ENCODE results near the gene SRC. TPM values are rescaled to one million over a fixed set of nuclear protein-coding genes. Genes with fewer than 3 reads are reported as not detected.

SRC gene
- polyA plus RNA-seq, result 1 to 10 TPM in 1 of 3 donors, under 1 TPM in 1, not detected in 1; 0.82 to 4.1 TPM

- H3K27me3 Mint-ChIP-seq (ENCODE audit: low read depth in 3 of 3), result peaks cover 1 to 2% (median 2%) of the 10 kb centered on the region in 3 donors
- no peaks in the 10 kb centered on the region for H3K9me3 Mint-ChIP-seq
- no peaks in the 10 kb centered on the region for H3K36me3 Mint-ChIP-seq
- H3K27ac Mint-ChIP-seq, result peak within 1 kb of the TSS in 2 of 6 donors; percentile 40 to 76
- peaks cover 16 to 41% of the 10 kb centered on the region in 2 donors for H3K4me1 Mint-ChIP-seq
- peak in 1 of 3 donors; percentile 39 for DNase-seq
- H3K4me3 Mint-ChIP-seq, result peak within 1 kb of the TSS; percentile 60 to 84 (median 63)
Measured at GRCh38 chr20:37345339-37346235, at the start of gene SRC. Gene SRC, plus strand, starts transcription at chr20:37346140. Its CDS starts 38,014 bp downstream, at chr20:37384154.

- H3K27ac Mint-ChIP-seq, result peak overlapping the region in 2 of 6 donors; percentile 19 to 56
- H3K27me3 Mint-ChIP-seq (ENCODE audit: low read depth in 3 of 3), result peaks cover 0 to 3% (median 0%) of the 10 kb centered on the region in 3 donors
- H3K9me3 Mint-ChIP-seq, result no peaks in the 10 kb centered on the region
- H3K36me3 Mint-ChIP-seq, result peaks cover 10 to 33% (median 18%) of the 10 kb centered on the region in 3 donors
- DNase-seq, result no peak
- no peak overlapping the region for H3K4me3 Mint-ChIP-seq
- peaks cover 31 to 74% of the 10 kb centered on the region in 2 donors for H3K4me1 Mint-ChIP-seq
Measured at GRCh38 chr20:37296371-37296770, 49.6 kb upstream of the SRC start.

GRCh38 chr20:37297066-37297736 lies 48.7 kb upstream of the SRC start:
- Mint-ChIP-seq H3K4me1 (peaks cover 29 to 68% of the 10 kb centered on the region in 2 donors), H3K36me3 (peaks cover 10 to 41% (median 17%) of the 10 kb centered on the region in 3 donors), H3K27ac (no peak overlapping the region), H3K27me3 (ENCODE audit: low read depth in 3 of 3) (peaks cover 0 to 3% (median 2%) of the 10 kb centered on the region in 3 donors), H3K9me3 (no peaks in the 10 kb centered on the region), H3K4me3 (no peak overlapping the region)
- no peak for DNase-seq

GRCh38 chr20:37298190-37298939 lies 47.6 kb upstream of the SRC start:
- Mint-ChIP-seq H3K27me3 (ENCODE audit: low read depth in 3 of 3) (peaks cover 0 to 3% (median 2%) of the 10 kb centered on the region in 3 donors), H3K27ac (peak overlapping the region in 1 of 6 donors; percentile 58), H3K36me3 (peaks cover 6 to 37% (median 14%) of the 10 kb centered on the region in 3 donors), H3K9me3 (no peaks in the 10 kb centered on the region), H3K4me3 (no peak overlapping the region), H3K4me1 (peaks cover 27 to 60% of the 10 kb centered on the region in 2 donors)
- DNase-seq, result no peak

GRCh38 chr20:37299718-37300528 lies 46.0 kb upstream of the SRC start:
- Mint-ChIP-seq H3K4me1 (peaks cover 14 to 48% of the 10 kb centered on the region in 2 donors), H3K36me3 (peaks cover 5 to 36% (median 18%) of the 10 kb centered on the region in 3 donors), H3K27ac (peak overlapping the region in 1 of 6 donors; percentile 58), H3K9me3 (no peaks in the 10 kb centered on the region), H3K27me3 (ENCODE audit: low read depth in 3 of 3) (peaks cover 0 to 4% (median 3%) of the 10 kb centered on the region in 3 donors), H3K4me3 (no peak overlapping the region)
- DNase-seq, result no peak

GRCh38 chr20:37301120-37301519 lies 44.8 kb upstream of the SRC start:
- Mint-ChIP-seq H3K36me3 (peaks cover 5 to 36% (median 18%) of the 10 kb centered on the region in 3 donors), H3K27ac (peak overlapping the region in 1 of 6 donors; percentile 57), H3K4me1 (peaks cover 13 to 36% of the 10 kb centered on the region in 2 donors), H3K4me3 (no peak overlapping the region), H3K27me3 (ENCODE audit: low read depth in 3 of 3) (peaks cover 0 to 4% (median 3%) of the 10 kb centered on the region in 3 donors), H3K9me3 (no peaks in the 10 kb centered on the region)
- no peak for DNase-seq

- no peaks in the 10 kb centered on the region for H3K9me3 Mint-ChIP-seq
- H3K36me3 Mint-ChIP-seq, result peaks cover 5 to 38% (median 18%) of the 10 kb centered on the region in 3 donors
- H3K4me1 Mint-ChIP-seq, result peaks cover 9 to 31% of the 10 kb centered on the region in 2 donors
- H3K27ac Mint-ChIP-seq, result peak overlapping the region in 3 of 6 donors; percentile 14 to 62 (median 57)
- peaks cover 0 to 4% (median 3%) of the 10 kb centered on the region in 3 donors for H3K27me3 Mint-ChIP-seq (ENCODE audit: low read depth in 3 of 3)
- no peak for DNase-seq
- no peak overlapping the region for H3K4me3 Mint-ChIP-seq
Measured at GRCh38 chr20:37301558-37301957, 44.4 kb upstream of the SRC start.

- Mint-ChIP-seq H3K4me3 (no peak overlapping the region), H3K27ac (no peak overlapping the region), H3K4me1 (peaks cover 8 to 22% of the 10 kb centered on the region in 2 donors), H3K27me3 (ENCODE audit: low read depth in 3 of 3) (peaks cover 0 to 4% (median 3%) of the 10 kb centered on the region in 3 donors), H3K36me3 (peaks cover 9 to 42% (median 18%) of the 10 kb centered on the region in 3 donors), H3K9me3 (no peaks in the 10 kb centered on the region)
- DNase-seq, result no peak
Measured at GRCh38 chr20:37302981-37303380, 43.0 kb upstream of the SRC start.

- peaks cover 0 to 4% (median 3%) of the 10 kb centered on the region in 3 donors for H3K27me3 Mint-ChIP-seq (ENCODE audit: low read depth in 3 of 3)
Measured at GRCh38 chr20:37303637-37304036, 42.3 kb upstream of the SRC start.

GRCh38 chr20:37305079-37305478 lies 40.9 kb upstream of the SRC start:
- DNase-seq, result no peak
- peaks cover 0 to 5% (median 4%) of the 10 kb centered on the region in 3 donors for H3K27me3 Mint-ChIP-seq (ENCODE audit: low read depth in 3 of 3)
- H3K36me3 Mint-ChIP-seq, result peaks cover 9 to 44% (median 20%) of the 10 kb centered on the region in 3 donors
- peaks cover 9 to 10% of the 10 kb centered on the region in 2 donors for H3K4me1 Mint-ChIP-seq
- no peak overlapping the region for H3K27ac Mint-ChIP-seq
- no peaks in the 10 kb centered on the region for H3K9me3 Mint-ChIP-seq
- H3K4me3 Mint-ChIP-seq, result no peak overlapping the region

More at GRCh38 chr20:37303637-37304036, 42.3 kb upstream of the SRC start:
- Mint-ChIP-seq H3K36me3 (peaks cover 9 to 41% (median 20%) of the 10 kb centered on the region in 3 donors), H3K4me3 (no peak overlapping the region), H3K9me3 (no peaks in the 10 kb centered on the region), H3K4me1 (peaks cover 9 to 18% of the 10 kb centered on the region in 2 donors), H3K27ac (no peak overlapping the region)
- no peak for DNase-seq

- Mint-ChIP-seq H3K27ac (no peak overlapping the region), H3K36me3 (peaks cover 9 to 41% (median 14%) of the 10 kb centered on the region in 3 donors), H3K27me3 (ENCODE audit: low read depth in 3 of 3) (peaks cover 0 to 4% (median 2%) of the 10 kb centered on the region in 3 donors), H3K4me3 (no peak overlapping the region), H3K4me1 (peaks cover 5 to 6% of the 10 kb centered on the region in 2 donors), H3K9me3 (no peaks in the 10 kb centered on the region)
- no peak for DNase-seq
Measured at GRCh38 chr20:37305839-37306238, 40.1 kb upstream of the SRC start.
